K562 (cell line): Measurements from ENCODE around the gene KRTAP4-16. TPM values are rescaled to one million over a fixed set of nuclear protein-coding genes. Genes with fewer than 3 reads are reported as not detected.

Experiments
- ATAC-seq: fragments of 200-7000 bp; cut with Tn5 transposase; 3 replicates; pipeline ENCODE4 v1.9.1; 2020; ENCODE audit warnings: moderate library complexity
- BruUV-seq: library from RNA; stranded (reverse); fragments of 400-500 nt; replicated peaks from 2 replicates; lab custom pipeline; 2021; lab: Mats Ljungman, UMichigan
- CTCF ChIA-PET: fragments of 300-600 bp; formaldehyde crosslinking; extraction: SDS; loops from one replicate; lab custom pipeline; 2021; ENCODE audit warnings: low intra/inter-chr PET ratio; lab: Yijun Ruan, JAX
- POLR2A ChIA-PET: fragments of 300-600, 350-650 bp; sonication (Branson Sonifier 250); formaldehyde crosslinking; extraction: SDS; loops from one replicate; lab custom pipeline; 2021; ENCODE audit warnings: antibody characterized with exemption, inconsistent platforms; lab: Yijun Ruan, JAX
- DNase-seq, 4 experiments: peaks; one replicate each; pipeline versions ENCODE4 v3.0.0 to v3.0.0-alpha.2; 2011 to 2018; ENCODE audit warnings: low spot score in 3 of 4, mixed read lengths in 3 of 4; ENCODE audit errors: extremely low read depth in 1 of 4
- FAIRE-seq: peaks from 2 replicates; lab custom pipeline; 2011; peaks lifted over from hg19 to GRCh38; lab: Jason Lieb, UNC
- H2AFZ ChIP-seq: 2 replicates; pipeline ENCODE4 v1.6.0; 2011; ENCODE audit warnings: low read depth, low read length, control low read depth, inconsistent platforms
- H3K27ac ChIP-seq: fragments of 200-600 bp; 3 replicates; pipeline ENCODE4 v1.8.0; 2011; ENCODE audit warnings: low read depth, mild to moderate bottlenecking, control low read depth, inconsistent platforms, low read length, moderate library complexity, mixed read lengths; ENCODE audit errors: extremely low read depth
- H3K27me3 ChIP-seq, 2 experiments: fragments of 300-600 bp in 1 of 2; 2 replicates in 1 of 2; 3 replicates in 1 of 2; pipeline versions ENCODE4 v1.6.0 to v1.8.0; 2011; ENCODE audit warnings: inconsistent platforms in 2 of 2, low read length in 2 of 2, mild to moderate bottlenecking in 1 of 2, mixed read lengths in 1 of 2, moderate library complexity in 1 of 2; ENCODE audit not compliant: control insufficient read depth in 2 of 2, insufficient read depth in 2 of 2
- H3K36me3 ChIP-seq: fragments of 300-600 bp; 3 replicates; pipeline ENCODE4 v1.8.0; 2011; ENCODE audit warnings: mild to moderate bottlenecking, low read length, inconsistent platforms; ENCODE audit not compliant: control insufficient read depth, insufficient read depth
- H3K4me1 ChIP-seq, 2 experiments: fragments of 200-600 bp in 1 of 2; replicated peaks in 1 of 2; 2 replicates in 1 of 2; 3 replicates in 1 of 2; pipeline versions ENCODE4 v1.5.1 to v1.8.0; 2011; ENCODE audit warnings: inconsistent platforms in 2 of 2, low read length in 2 of 2, mild to moderate bottlenecking in 1 of 2, mixed read lengths in 1 of 2, moderate library complexity in 1 of 2; ENCODE audit not compliant: control insufficient read depth in 2 of 2, insufficient read depth in 2 of 2
- H3K4me2 ChIP-seq: 2 replicates; pipeline ENCODE4 v1.6.1; 2011; ENCODE audit warnings: low read length, control low read depth, inconsistent platforms, mixed read lengths; ENCODE audit not compliant: insufficient read depth
- H3K4me3 ChIP-seq: fragments of 200-600 bp; sonication (generic), shearing (Covaris generic); 2 replicates; pipeline ENCODE4 v1.5.1; 2016; ENCODE audit warnings: control low read depth, inconsistent platforms
- H3K79me2 ChIP-seq: fragments of 200-600 bp; 3 replicates; pipeline ENCODE4 v1.8.0; 2011; ENCODE audit warnings: low read length, inconsistent platforms; ENCODE audit not compliant: control insufficient read depth, insufficient read depth
- H3K9ac ChIP-seq, 2 experiments: 2 replicates each; pipeline versions ENCODE4 v1.6.0 to v1.6.1; 2011; ENCODE audit warnings: low read depth in 2 of 2, low read length in 2 of 2, control low read depth in 1 of 2, inconsistent platforms in 1 of 2, mild to moderate bottlenecking in 1 of 2, mixed read lengths in 1 of 2; ENCODE audit not compliant: insufficient read depth in 1 of 2
- H3K9me1 ChIP-seq: one replicate; pipeline ENCODE4 v1.6.0; 2011; ENCODE audit warnings: inconsistent platforms, mild to moderate bottlenecking, low read length, moderate library complexity; ENCODE audit not compliant: control insufficient read depth, insufficient read depth
- H3K9me3 ChIP-seq: replicated peaks from 2 replicates; pipeline ENCODE4 v1.5.1; 2011; ENCODE audit warnings: low read depth, low read length, inconsistent platforms; ENCODE audit not compliant: control insufficient read depth, insufficient read depth
- H4K20me1 ChIP-seq: replicated peaks from 2 replicates; pipeline ENCODE4 v1.6.1; 2011; ENCODE audit warnings: low read length, inconsistent platforms, mixed read lengths; ENCODE audit not compliant: control insufficient read depth, insufficient read depth
- CBX5 ChIP-seq: IDR thresholded peaks from 2 replicates; pipeline ENCODE4 v1.6.1; 2014; ENCODE audit warnings: low read depth, borderline replicate concordance
- CEBPB ChIP-seq: fragments of 450-650 bp; IDR thresholded peaks from 2 replicates; pipeline ENCODE4 v1.6.1; 2016; ENCODE audit warnings: missing genetic modification characterization, missing compliant biosample characterization
- CLOCK ChIP-seq: fragments of 250-450 bp; sonication (Bioruptor Pico); IDR thresholded peaks from 2 replicates; pipeline ENCODE4 v1.4.0; 2020; ENCODE audit warnings: mild to moderate bottlenecking, moderate library complexity, borderline replicate concordance
- CREM ChIP-seq: IDR thresholded peaks from 2 replicates; pipeline ENCODE4 v1.6.1; 2014; ENCODE audit warnings: antibody characterized with exemption, low read depth
- ELF1 ChIP-seq: fragments of 200-800 bp; sonication (Bioruptor generic); IDR thresholded peaks from 2 replicates; pipeline ENCODE4 v1.6.1; 2016; ENCODE audit warnings: missing genetic modification characterization, missing compliant biosample characterization
- LEF1 ChIP-seq: fragments of 450-650 bp; IDR thresholded peaks from 2 replicates; pipeline ENCODE4 v1.6.1; 2016; ENCODE audit warnings: mild to moderate bottlenecking
- MCM2 ChIP-seq: fragments of 450-650 bp; IDR thresholded peaks from 2 replicates; pipeline ENCODE4 v1.6.1; 2017; ENCODE audit warnings: low read depth, mild to moderate bottlenecking
- MIER1 ChIP-seq: fragments of 450-650 bp; IDR thresholded peaks from 2 replicates; pipeline ENCODE4 v1.6.1; 2016; ENCODE audit warnings: antibody characterized with exemption, mild to moderate bottlenecking, low read depth
- NELFE ChIP-seq: IDR thresholded peaks from 2 replicates; pipeline ENCODE4 v1.6.1; 2011; ENCODE audit warnings: mild to moderate bottlenecking; ENCODE audit not compliant: insufficient read depth, insufficient read length
- POLR2AphosphoS2 ChIP-seq: IDR thresholded peaks from 2 replicates; pipeline ENCODE4 v1.6.1; 2012; ENCODE audit warnings: low read length, improper control_type of control experiment
- RBM25 ChIP-seq: fragments of 200-400 bp; formaldehyde crosslinking; IDR thresholded peaks from 2 replicates; pipeline ENCODE4 v1.6.1; 2018; ENCODE audit warnings: low read length, low read depth, moderate library complexity; ENCODE audit not compliant: severe bottlenecking
- SMARCA4 ChIP-seq: fragments of 450-650 bp; IDR thresholded peaks from 2 replicates; pipeline ENCODE4 v1.6.1; 2016
- SREBF2 ChIP-seq: sonication (generic); formaldehyde crosslinking; IDR thresholded peaks from 2 replicates; pipeline ENCODE4 v1.4.0; 2020; ENCODE audit warnings: mild to moderate bottlenecking, missing genetic modification reagents
- ZBTB8A ChIP-seq: fragments of 450-650 bp; IDR thresholded peaks from 2 replicates; pipeline ENCODE4 v1.6.1; 2018; ENCODE audit warnings: mild to moderate bottlenecking, moderate library complexity; ENCODE audit not compliant: partially characterized antibody
- ZNF3 ChIP-seq: fragments of 250-450 bp; sonication (Bioruptor Pico); IDR thresholded peaks from 2 replicates; pipeline ENCODE4 v1.5.0; 2021; ENCODE audit warnings: mild to moderate bottlenecking, moderate library complexity
- ZNF384 ChIP-seq: IDR thresholded peaks from 2 replicates; pipeline ENCODE4 v1.6.1; 2012; ENCODE audit warnings: low read depth, low read length, improper control_type of control experiment
- ZNF395 ChIP-seq: fragments of 200-800 bp; sonication (Bioruptor generic); IDR thresholded peaks from 2 replicates; pipeline ENCODE4 v1.6.1; 2017; ENCODE audit warnings: missing genetic modification characterization, missing compliant biosample characterization
- ZNF76 ChIP-seq: fragments of 250-450 bp; sonication (Bioruptor Pico); IDR thresholded peaks from 2 replicates; pipeline ENCODE4 v1.4.0; 2020; ENCODE audit warnings: mild to moderate bottlenecking, moderate library complexity, borderline replicate concordance
- WGBS: fragments of 100-300 bp; shearing (Covaris generic); methylation state at CpG from one replicate; pipeline ENCODE4 v1.1.6; 2016; ENCODE audit warnings: low coverage, mixed read lengths; ENCODE audit not compliant: insufficient coverage; ENCODE audit errors: missing lambda C conversion rate; 5-methylcytosine and 5-hydroxymethylcytosine counted together
- in situ Hi-C: fragments of 300-500 bp; cut with MboI; formaldehyde crosslinking; loops from 4 replicates; pipeline ENCODE4 v1.15.0; 2018; ENCODE audit warnings: inconsistent platforms, mixed read lengths
- intact Hi-C: fragments of 100-400 bp; cut with micrococcal nuclease; formaldehyde crosslinking; loops from 2 replicates; pipeline ENCODE4 v1.14.2; 2022
- polyA plus RNA-seq, 8 experiments: library from polyadenylated mRNA; depleted of rRNA in 4 of 8; stranded (reverse) in 5 of 8; unstranded in 3 of 8; fragments of >200 nt; fragmentation: Nextera tagmentation in 2 of 8; fragmentation: Illumina TruSeq in 1 of 8; extraction: Ambion mirVana in 2 of 8; extraction: Trizol in 1 of 8; gene quantifications; 2 replicates each; pipeline versions ENCODE4 v1.2.1 to v1.2.3, GENCODE V29; 2011 to 2014; ENCODE audit warnings: inconsistent platforms in 1 of 8, missing spikeins in 1 of 8
- total RNA-seq, 7 experiments: library from RNA; depleted of rRNA in 6 of 7; stranded (reverse); fragments of >200 nt in 6 of 7; fragmentation: Illumina TruSeq in 2 of 7; extraction: Trizol in 2 of 7; gene quantifications; 2 replicates each; pipeline versions ENCODE4 v1.2.1 to v1.2.3, GENCODE V29; 2011 to 2021; ENCODE audit warnings: low replicate concordance in 1 of 7

The KRTAP4-16 gene
- total and polyA plus RNA-seq, 9 of the 15 experiments (the other 6 are each of a cell fraction or from before 2014, with no cell fraction given) = not detected

DNA sequence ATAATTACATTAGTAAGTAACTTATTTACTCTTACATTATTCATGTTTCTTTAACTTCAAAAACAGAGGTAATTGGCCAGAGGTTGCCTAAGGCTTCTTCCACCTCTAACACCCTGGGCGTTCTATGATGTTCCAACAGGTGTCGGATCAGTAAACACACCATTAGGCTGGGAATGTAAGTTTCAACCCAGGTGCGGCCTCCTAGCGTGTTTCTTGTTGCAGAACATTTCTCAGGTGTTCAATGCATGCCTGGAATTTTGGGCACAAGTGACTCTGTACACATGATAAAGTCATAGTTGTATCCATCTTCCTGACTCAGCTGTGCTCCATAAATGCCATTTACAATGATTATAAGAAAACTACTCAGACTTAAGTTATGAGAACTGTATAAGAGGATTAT lies 48.0 kb downstream of the KRTAP4-16 start:
- Histone ChIP-seq H3K4me1 (no peaks in the 10 kb centered on the region), H3K79me2 (no peaks in the 10 kb centered on the region), H2AFZ (no peak overlapping the region), H3K9me3 (no peaks in the 10 kb centered on the region), H3K36me3 (no peaks in the 10 kb centered on the region), H3K27me3 (peaks cover 0 to 7% of the 10 kb centered on the region in 2 experiments; a peak in 2 of 5 replicates), H3K9me1 (no peaks in the 10 kb centered on the region), H4K20me1 (no peaks in the 10 kb centered on the region), H3K4me2 (no peak overlapping the region), H3K9ac (no peak overlapping the region), H3K27ac (no peak overlapping the region), H3K4me3 (no peak overlapping the region)
- DNase-seq (no peak), ATAC-seq (no peak), FAIRE-seq (no peak)
- CTCF ChIA-PET = no interaction called here
- no peak for TF ChIP-seq ZNF76 (CRISPR knock-in tag)
- TF ChIP-seq ZNF395 = no peak
- TF ChIP-seq RBM25 = no peak
- no peak for TF ChIP-seq ELF1 (tag)
- no peak for TF ChIP-seq CEBPB
- no peak for TF ChIP-seq LEF1
- no peak for TF ChIP-seq SREBF2 (CRISPR knock-in tag)
- TF ChIP-seq CREM = no peak
- no peak for TF ChIP-seq ZBTB8A
- no peak for TF ChIP-seq CBX5
- TF ChIP-seq SMARCA4 = no peak
- TF ChIP-seq NELFE = no peak
- no peak for TF ChIP-seq ZNF3
- no peak for TF ChIP-seq POLR2AphosphoS2
- TF ChIP-seq ZNF384 = no peak
- no peak for TF ChIP-seq MIER1
- TF ChIP-seq MCM2 = no peak
- TF ChIP-seq CLOCK (CRISPR knock-in tag) = no peak
- no TSS peak for BruUV-seq
- in situ Hi-C loops (no loop called here), intact Hi-C loops (no loop called here)
- WGBS = 1% methylated on average over 4 of the region's 4 CpGs
- POLR2A ChIA-PET = interaction anchor here (0.7 kb wide), 1 partner anchor 14 kb away, joined by 3 read pairs; no protein-coding TSS in a partner anchor
